ENCODE measurements around the gene ASB6. TPM values are rescaled to one million over a fixed set of nuclear protein-coding genes. Genes with fewer than 3 reads are reported as not detected.

ASB6 gene
- total and polyA plus RNA-seq, 2 donors (not counting 1 experiment from before 2014, with no cell fraction given) = 27.7 to 27.9 TPM

GRCh38 chr9:129604056-129604765 lies 37.7 kb downstream of the ASB6 start:
- Mint-ChIP-seq H3K27me3 (peaks cover 13% of the 10 kb centered on the region), H3K9me3 (ENCODE audit: insufficient read depth) (no peaks in the 10 kb centered on the region), H3K27ac (no peak overlapping the region), H3K4me3 (no peak overlapping the region), H3K4me1 (peaks cover 13% of the 10 kb centered on the region)
- H3K79me2 ChIP-seq (ENCODE audit: control insufficient read depth, insufficient read depth, low read length) = no peaks in the 10 kb centered on the region
- no peak for DNase-seq
- TF ChIP-seq EZH2 (IDR thresholded peaks at IDR 0.05; ENCODE audit: borderline replicate concordance, insufficient read depth, low read depth, low read length, poor library complexity, severe bottlenecking) (no peak), CTCF (IDR thresholded peaks at IDR 0.05) (no peak)
- H3K4me2 ChIP-seq (replicated peaks; ENCODE audit: low read depth, low read length, poor library complexity, severe bottlenecking) = no peak overlapping the region
- intact Hi-C loops (cut with micrococcal nuclease) = no loop called here
- no peaks in the 10 kb centered on the region for H3K9me3 ChIP-seq (ENCODE audit: control extremely low read depth in 1 of 3, control insufficient read depth in 2 of 3, insufficient read depth in 1 of 3, low read length in 2 of 3)
- peaks cover 0 to 6% (median 1%) of the 10 kb centered on the region in 4 experiments for H3K27me3 ChIP-seq (replicated peaks in 1 of 4; ENCODE audit: control extremely low read depth in 1 of 4, control insufficient read depth in 3 of 4, insufficient read depth in 4 of 4, low read length in 3 of 4)
- H3K36me3 ChIP-seq (replicated peaks in 1 of 2; ENCODE audit: control extremely low read depth in 1 of 2, control insufficient read depth in 1 of 2, extremely low read depth in 1 of 2, insufficient read depth in 2 of 2, low read length in 1 of 2) = no peaks in the 10 kb centered on the region
- no peak overlapping the region for H3K9ac ChIP-seq (ENCODE audit: low read length)
- H4K20me1 ChIP-seq (ENCODE audit: control insufficient read depth, insufficient read depth, low read length, poor library complexity, severe bottlenecking) = no peaks in the 10 kb centered on the region
- ChIA-PET POLR2A (no interaction called here), CTCF (interaction anchor here (1.2 to 5.9 kb wide), 4 partner anchors 433 to 473 kb away, joined by 3 to 55 read pairs (median 10); no protein-coding TSS in a partner anchor)
- no peak overlapping the region for H3K4me3 ChIP-seq (ENCODE audit: control extremely low read depth in 1 of 5, extremely low read depth in 1 of 5, insufficient read depth in 1 of 5, low read depth in 2 of 5, low read length in 4 of 5)
- ATAC-seq (ENCODE audit: low read depth) = no peak
- H3K4me1 ChIP-seq (ENCODE audit: control insufficient read depth in 2 of 2, insufficient read depth in 2 of 2, low read length in 2 of 2) = peaks cover 6 to 7% of the 10 kb centered on the region in 2 donors
- WGBS (ENCODE audit: insufficient coverage) = 86% methylated on average over 7 of the region's 12 CpGs
- H3K27ac ChIP-seq (ENCODE audit: low read length in 2 of 2) = no peak overlapping the region
- no peak overlapping the region for H2AFZ ChIP-seq (ENCODE audit: insufficient read depth, low read depth, low read length, poor library complexity, severe bottlenecking)
